Endothelial cell of umbilical vein (primary cell): ENCODE data around the gene ZP1. TPM values are rescaled to one million over a fixed set of nuclear protein-coding genes. Genes with fewer than 3 reads are reported as not detected.

Experiments used
- BruUV-seq: library from RNA; stranded (reverse); fragments of 400-500 nt; replicated peaks from 2 replicates; lab custom pipeline; 2021; lab: Mats Ljungman, UMichigan
- CTCF ChIA-PET: fragments of 300-600, 350-600 bp; sonication (Branson Sonifier 250); formaldehyde crosslinking; loops from one replicate; lab custom pipeline; 2021; ENCODE audit warnings: antibody characterized with exemption, inconsistent platforms; lab: Charles Lee
- POLR2A ChIA-PET: fragments of 300-600, 350-600 bp; sonication (Branson Sonifier 250); formaldehyde crosslinking; loops from one replicate; lab custom pipeline; 2021; ENCODE audit warnings: antibody characterized with exemption, inconsistent platforms; lab: Charles Lee
- DNase-seq: peaks from one replicate; pipeline ENCODE4 v3.0.0-alpha.2; 2011; ENCODE audit warnings: low read depth, low spot score
- FAIRE-seq: peaks from 2 replicates; lab custom pipeline; 2011; peaks lifted over from hg19 to GRCh38; lab: Jason Lieb, UNC
- H2AFZ ChIP-seq: 2 replicates; pipeline ENCODE4 v1.6.0; 2012; ENCODE audit warnings: low read depth, low read length, control low read depth, inconsistent platforms
- H3K27ac ChIP-seq: 2 replicates; pipeline ENCODE4 v1.5.1; 2011; ENCODE audit warnings: low read depth, mild to moderate bottlenecking, control low read depth, low read length, moderate library complexity; ENCODE audit not compliant: insufficient read depth
- H3K27me3 ChIP-seq, 2 experiments: 2 replicates each; pipeline versions ENCODE4 v1.6.0 to v1.6.1; 2011; ENCODE audit warnings: low read length in 2 of 2, mixed read lengths in 1 of 2; ENCODE audit not compliant: control insufficient read depth in 2 of 2, insufficient read depth in 2 of 2
- H3K36me3 ChIP-seq, 2 experiments: 2 replicates in 1 of 2; 3 replicates in 1 of 2; pipeline ENCODE4 v1.5.1; 2011; ENCODE audit warnings: low read length in 2 of 2, mild to moderate bottlenecking in 1 of 2, moderate library complexity in 1 of 2; ENCODE audit not compliant: control insufficient read depth in 2 of 2, insufficient read depth in 2 of 2; ENCODE audit errors: extremely low read depth in 1 of 2
- H3K4me1 ChIP-seq: 3 replicates; pipeline ENCODE4 v1.5.1; 2011; ENCODE audit warnings: mild to moderate bottlenecking, low read length; ENCODE audit not compliant: control insufficient read depth, insufficient read depth; ENCODE audit errors: extremely low read depth
- H3K4me2 ChIP-seq: 2 replicates; pipeline ENCODE4 v1.6.1; 2011; ENCODE audit warnings: low read length, control low read depth, mixed read lengths; ENCODE audit not compliant: insufficient read depth
- H3K4me3 ChIP-seq, 3 experiments: fragments of 200-600 bp in 1 of 3; sonication (generic), shearing (Covaris generic) in 1 of 3; replicated peaks in 1 of 3; 2 replicates each; pipeline ENCODE4 v1.5.1; 2011 to 2016; ENCODE audit warnings: control low read depth in 3 of 3, low read length in 3 of 3, mild to moderate bottlenecking in 2 of 3, inconsistent platforms in 1 of 3, low read depth in 1 of 3, moderate library complexity in 1 of 3; ENCODE audit not compliant: insufficient read depth in 1 of 3
- H3K79me2 ChIP-seq: 2 replicates; pipeline ENCODE4 v1.6.0; 2012; ENCODE audit warnings: low read length, inconsistent platforms; ENCODE audit not compliant: control insufficient read depth, insufficient read depth
- H3K9ac ChIP-seq: replicated peaks from 2 replicates; pipeline ENCODE3; 2011; ENCODE audit warnings: low read length, control low read depth; ENCODE audit not compliant: insufficient read depth; ENCODE audit errors: extremely low read depth
- H3K9me1 ChIP-seq: replicated peaks from 3 replicates; pipeline ENCODE4 v1.6.0; 2011; ENCODE audit warnings: mild to moderate bottlenecking, low read length; ENCODE audit not compliant: control insufficient read depth, insufficient read depth; ENCODE audit errors: extremely low read depth
- H3K9me3 ChIP-seq: replicated peaks from 2 replicates; pipeline ENCODE4 v1.5.1; 2012; ENCODE audit warnings: low read length, inconsistent platforms; ENCODE audit not compliant: control insufficient read depth, insufficient read depth
- H4K20me1 ChIP-seq: replicated peaks from 2 replicates; pipeline ENCODE3; 2011; ENCODE audit warnings: mild to moderate bottlenecking, low read length; ENCODE audit not compliant: control insufficient read depth, insufficient read depth; ENCODE audit errors: extremely low read depth
- EZH2 ChIP-seq: IDR thresholded peaks from 2 replicates; pipeline ENCODE4 v1.6.1; 2012; ENCODE audit warnings: borderline replicate concordance, low read depth, mild to moderate bottlenecking, moderate library complexity, low read length, inconsistent platforms; ENCODE audit not compliant: severe bottlenecking
- FOS ChIP-seq: IDR thresholded peaks from 2 replicates; pipeline ENCODE4 v1.6.1; 2011; ENCODE audit warnings: mild to moderate bottlenecking, low read length, moderate library complexity, borderline replicate concordance; ENCODE audit not compliant: insufficient read depth
- GATA2 ChIP-seq: IDR thresholded peaks from 2 replicates; pipeline ENCODE4 v1.7.0; 2011; ENCODE audit warnings: low read depth, mild to moderate bottlenecking, moderate library complexity, mixed read lengths, low read length; ENCODE audit not compliant: insufficient read length, insufficient read depth
- JUN ChIP-seq: IDR thresholded peaks from 2 replicates; pipeline ENCODE4 v1.6.1; 2011; ENCODE audit warnings: borderline replicate concordance, low read depth; ENCODE audit not compliant: insufficient read length, insufficient read depth
- MYC ChIP-seq: IDR thresholded peaks from one replicate; pipeline ENCODE4 v1.6.1; 2011; ENCODE audit warnings: mild to moderate bottlenecking, low read depth, low read length
- POLR2A ChIP-seq: IDR thresholded peaks from 2 replicates; pipeline ENCODE4 v1.6.1; 2012; ENCODE audit warnings: low read depth, mild to moderate bottlenecking, control low read depth, low read length
- POLR2AphosphoS5 ChIP-seq: IDR thresholded peaks from 2 replicates; pipeline ENCODE4 v1.6.1; 2012; ENCODE audit warnings: low read depth, mild to moderate bottlenecking, control low read depth, low read length, moderate library complexity; ENCODE audit not compliant: insufficient read depth
- dilution Hi-C: fragments of 300-500 bp; cut with MboI; formaldehyde crosslinking; loops from one replicate; pipeline ENCODE4 v1.15.0; 2019; ENCODE audit warnings: low sequenced_read_pairs; ENCODE audit not compliant: extremely low pct_ligation_motif_present
- intact Hi-C: fragments of 100-400 bp; cut with micrococcal nuclease; formaldehyde crosslinking; loops from one replicate; pipeline ENCODE4 v1.10.0; 2022
- polyA plus RNA-seq, 4 experiments: library from polyadenylated mRNA; depleted of rRNA in 3 of 4; stranded (reverse) in 3 of 4; unstranded in 1 of 4; fragments of >200 nt; gene quantifications; 2 replicates each; pipeline versions ENCODE4 v1.2.1 to v1.2.3, GENCODE V29; 2011 to 2012; ENCODE audit warnings: missing spikeins in 1 of 4
- total RNA-seq: library from RNA; stranded (reverse); gene quantifications from 2 replicates; pipeline ENCODE4 v1.2.3, GENCODE V29; 2021
- TF ChIP-seq, protein P1 (sequence below), 2 donors: IDR thresholded peaks; 1 replicate in 1 of 2; 2 replicates in 1 of 2; pipeline ENCODE4 v1.5.1; 2011; ENCODE audit warnings: low read length in 2 of 2, mild to moderate bottlenecking in 2 of 2, moderate library complexity in 2 of 2, control low read depth in 1 of 2, inconsistent platforms in 1 of 2, low read depth in 1 of 2; ENCODE audit not compliant: insufficient read depth in 1 of 2; ENCODE audit errors: extremely low read depth in 1 of 2
- TF ChIP-seq, protein P2 (sequence below): IDR thresholded peaks from 2 replicates; pipeline ENCODE4 v1.6.1; 2011; ENCODE audit not compliant: insufficient read depth, insufficient read length

Gene ZP1
- total and polyA plus RNA-seq, 2 donors (not counting 3 experiments of a cell fraction or from before 2014, with no cell fraction given), result not detected

DNA sequence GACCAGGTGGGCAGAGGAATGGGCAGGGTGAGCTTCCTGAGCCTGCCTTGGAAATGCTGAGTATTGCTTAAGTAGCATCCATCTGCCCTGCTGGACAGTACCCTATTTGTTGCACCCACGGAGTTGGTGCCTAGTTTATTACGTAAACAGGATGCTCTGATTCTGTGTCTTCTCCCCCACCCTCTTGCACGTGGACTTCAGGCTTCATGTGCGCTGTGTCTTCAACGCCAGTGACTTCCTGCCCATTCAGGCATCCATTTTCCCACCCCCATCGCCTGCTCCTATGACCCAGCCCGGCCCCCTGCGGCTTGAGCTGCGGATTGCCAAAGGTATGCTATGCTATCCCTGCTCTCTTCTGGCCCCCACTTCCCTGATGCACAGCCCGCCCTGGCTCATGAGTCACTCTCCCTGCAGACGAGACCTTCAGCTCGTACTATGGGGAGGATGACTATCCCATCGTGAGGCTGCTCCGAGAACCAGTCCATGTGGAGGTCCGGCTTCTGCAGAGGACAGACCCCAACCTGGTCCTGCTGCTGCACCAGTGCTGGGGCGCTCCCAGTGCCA, 5.7 kb downstream of the ZP1 start:
- H3K79me2 ChIP-seq, result no peaks in the 10 kb centered on the region
- BruUV-seq, result no TSS peak
- no peak overlapping the region for H3K4me3 ChIP-seq
- H3K9me3 ChIP-seq, result no peaks in the 10 kb centered on the region
- no peak overlapping the region for H3K4me2 ChIP-seq
- intact Hi-C loops (no loop called here), dilution Hi-C loops (no loop called here)
- H3K9ac ChIP-seq, result no peak overlapping the region
- no peaks in the 10 kb centered on the region for H3K4me1 ChIP-seq
- no peak overlapping the region for H2AFZ ChIP-seq
- H4K20me1 ChIP-seq, result no peaks in the 10 kb centered on the region
- no peak for DNase-seq
- H3K9me1 ChIP-seq, result no peaks in the 10 kb centered on the region
- POLR2A ChIA-PET, result no interaction called here
- H3K27ac ChIP-seq, result no peak overlapping the region
- no peak for TF ChIP-seq JUN
- no peak for TF ChIP-seq POLR2A
- no peak for TF ChIP-seq POLR2AphosphoS5
- no peak for TF ChIP-seq GATA2
- TF ChIP-seq, protein P1, sequence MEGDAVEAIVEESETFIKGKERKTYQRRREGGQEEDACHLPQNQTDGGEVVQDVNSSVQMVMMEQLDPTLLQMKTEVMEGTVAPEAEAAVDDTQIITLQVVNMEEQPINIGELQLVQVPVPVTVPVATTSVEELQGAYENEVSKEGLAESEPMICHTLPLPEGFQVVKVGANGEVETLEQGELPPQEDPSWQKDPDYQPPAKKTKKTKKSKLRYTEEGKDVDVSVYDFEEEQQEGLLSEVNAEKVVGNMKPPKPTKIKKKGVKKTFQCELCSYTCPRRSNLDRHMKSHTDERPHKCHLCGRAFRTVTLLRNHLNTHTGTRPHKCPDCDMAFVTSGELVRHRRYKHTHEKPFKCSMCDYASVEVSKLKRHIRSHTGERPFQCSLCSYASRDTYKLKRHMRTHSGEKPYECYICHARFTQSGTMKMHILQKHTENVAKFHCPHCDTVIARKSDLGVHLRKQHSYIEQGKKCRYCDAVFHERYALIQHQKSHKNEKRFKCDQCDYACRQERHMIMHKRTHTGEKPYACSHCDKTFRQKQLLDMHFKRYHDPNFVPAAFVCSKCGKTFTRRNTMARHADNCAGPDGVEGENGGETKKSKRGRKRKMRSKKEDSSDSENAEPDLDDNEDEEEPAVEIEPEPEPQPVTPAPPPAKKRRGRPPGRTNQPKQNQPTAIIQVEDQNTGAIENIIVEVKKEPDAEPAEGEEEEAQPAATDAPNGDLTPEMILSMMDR (IDR thresholded peaks at IDR 0.05; ENCODE audit: extremely low read depth in 1 of 2, insufficient read depth in 1 of 2, low read depth in 1 of 2, low read length in 2 of 2), result no peak
- TF ChIP-seq MYC, result no peak
- TF ChIP-seq EZH2, result no peak
- TF ChIP-seq, protein P2, sequence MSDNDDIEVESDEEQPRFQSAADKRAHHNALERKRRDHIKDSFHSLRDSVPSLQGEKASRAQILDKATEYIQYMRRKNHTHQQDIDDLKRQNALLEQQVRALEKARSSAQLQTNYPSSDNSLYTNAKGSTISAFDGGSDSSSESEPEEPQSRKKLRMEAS, result no peak
- no peak for TF ChIP-seq FOS
- no peaks in the 10 kb centered on the region for H3K36me3 ChIP-seq
- H3K27me3 ChIP-seq, result no peaks in the 10 kb centered on the region
- FAIRE-seq, result no peak
- CTCF ChIA-PET, result interaction anchor here (0.8 to 3.3 kb wide), 5 partner anchors 14 to 98 kb away, joined by 3 to 10 read pairs (median 8); no protein-coding TSS in a partner anchor
